ENCODE measurements around the gene DEF6.

DNA sequence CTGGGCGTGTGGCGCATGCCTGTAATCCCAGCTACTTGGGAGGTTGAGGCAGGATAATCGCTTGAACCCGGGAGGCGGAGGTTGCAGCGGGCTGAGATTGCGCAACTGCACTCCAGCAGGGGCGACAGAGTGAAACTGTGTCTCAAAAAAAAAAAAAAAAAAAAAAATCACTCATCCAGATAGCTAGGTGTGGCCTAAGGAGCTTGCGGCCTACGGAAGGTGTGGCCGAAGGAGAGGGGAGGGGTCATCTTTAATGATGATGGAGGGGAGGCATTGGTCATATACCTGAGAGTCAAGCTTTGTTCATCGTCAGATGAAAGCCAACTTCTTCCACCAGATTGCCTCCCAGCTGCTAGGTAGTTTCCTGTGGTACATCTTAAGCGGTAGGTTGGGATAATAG lies 43.9 kb downstream of the DEF6 start:
- TF ChIP-seq, protein P1, sequence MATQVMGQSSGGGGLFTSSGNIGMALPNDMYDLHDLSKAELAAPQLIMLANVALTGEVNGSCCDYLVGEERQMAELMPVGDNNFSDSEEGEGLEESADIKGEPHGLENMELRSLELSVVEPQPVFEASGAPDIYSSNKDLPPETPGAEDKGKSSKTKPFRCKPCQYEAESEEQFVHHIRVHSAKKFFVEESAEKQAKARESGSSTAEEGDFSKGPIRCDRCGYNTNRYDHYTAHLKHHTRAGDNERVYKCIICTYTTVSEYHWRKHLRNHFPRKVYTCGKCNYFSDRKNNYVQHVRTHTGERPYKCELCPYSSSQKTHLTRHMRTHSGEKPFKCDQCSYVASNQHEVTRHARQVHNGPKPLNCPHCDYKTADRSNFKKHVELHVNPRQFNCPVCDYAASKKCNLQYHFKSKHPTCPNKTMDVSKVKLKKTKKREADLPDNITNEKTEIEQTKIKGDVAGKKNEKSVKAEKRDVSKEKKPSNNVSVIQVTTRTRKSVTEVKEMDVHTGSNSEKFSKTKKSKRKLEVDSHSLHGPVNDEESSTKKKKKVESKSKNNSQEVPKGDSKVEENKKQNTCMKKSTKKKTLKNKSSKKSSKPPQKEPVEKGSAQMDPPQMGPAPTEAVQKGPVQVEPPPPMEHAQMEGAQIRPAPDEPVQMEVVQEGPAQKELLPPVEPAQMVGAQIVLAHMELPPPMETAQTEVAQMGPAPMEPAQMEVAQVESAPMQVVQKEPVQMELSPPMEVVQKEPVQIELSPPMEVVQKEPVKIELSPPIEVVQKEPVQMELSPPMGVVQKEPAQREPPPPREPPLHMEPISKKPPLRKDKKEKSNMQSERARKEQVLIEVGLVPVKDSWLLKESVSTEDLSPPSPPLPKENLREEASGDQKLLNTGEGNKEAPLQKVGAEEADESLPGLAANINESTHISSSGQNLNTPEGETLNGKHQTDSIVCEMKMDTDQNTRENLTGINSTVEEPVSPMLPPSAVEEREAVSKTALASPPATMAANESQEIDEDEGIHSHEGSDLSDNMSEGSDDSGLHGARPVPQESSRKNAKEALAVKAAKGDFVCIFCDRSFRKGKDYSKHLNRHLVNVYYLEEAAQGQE (IDR thresholded peaks at IDR 0.05; ENCODE audit: unreplicated experiment), result no peak
- TF ChIP-seq, protein P2, sequence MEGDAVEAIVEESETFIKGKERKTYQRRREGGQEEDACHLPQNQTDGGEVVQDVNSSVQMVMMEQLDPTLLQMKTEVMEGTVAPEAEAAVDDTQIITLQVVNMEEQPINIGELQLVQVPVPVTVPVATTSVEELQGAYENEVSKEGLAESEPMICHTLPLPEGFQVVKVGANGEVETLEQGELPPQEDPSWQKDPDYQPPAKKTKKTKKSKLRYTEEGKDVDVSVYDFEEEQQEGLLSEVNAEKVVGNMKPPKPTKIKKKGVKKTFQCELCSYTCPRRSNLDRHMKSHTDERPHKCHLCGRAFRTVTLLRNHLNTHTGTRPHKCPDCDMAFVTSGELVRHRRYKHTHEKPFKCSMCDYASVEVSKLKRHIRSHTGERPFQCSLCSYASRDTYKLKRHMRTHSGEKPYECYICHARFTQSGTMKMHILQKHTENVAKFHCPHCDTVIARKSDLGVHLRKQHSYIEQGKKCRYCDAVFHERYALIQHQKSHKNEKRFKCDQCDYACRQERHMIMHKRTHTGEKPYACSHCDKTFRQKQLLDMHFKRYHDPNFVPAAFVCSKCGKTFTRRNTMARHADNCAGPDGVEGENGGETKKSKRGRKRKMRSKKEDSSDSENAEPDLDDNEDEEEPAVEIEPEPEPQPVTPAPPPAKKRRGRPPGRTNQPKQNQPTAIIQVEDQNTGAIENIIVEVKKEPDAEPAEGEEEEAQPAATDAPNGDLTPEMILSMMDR (conservative IDR thresholded peaks at IDR 0.05; ENCODE audit: low read depth in 2 of 2), result no peak
- TF ChIP-seq POLR2AphosphoS5 (IDR thresholded peaks at IDR 0.05; ENCODE audit: low read depth), result no peak

Data from GM23338 (cell line).